Liver (tissue), 3 donors: ENCODE data around the gene NR2C1.
A peak's percentile ranks its signal among the peaks of the same experiment; 100 is the strongest.

Experiments
- ATF3 ChIP-seq: IDR thresholded peaks from 2 replicates; pipeline ENCODE4 v1.6.1; 2016; ENCODE audit warnings: antibody characterized with exemption
- CTCF ChIP-seq: fragments of 150-350 bp; IDR thresholded peaks from 2 replicates; pipeline ENCODE4 v1.5.1; 2017; ENCODE audit warnings: improper control_type of control experiment, low read depth, low read length; ENCODE audit not compliant: missing input control
- EGR1 ChIP-seq, 2 donors: IDR thresholded peaks; 2 replicates each; pipeline ENCODE4 v1.6.1; 2016 to 2018; ENCODE audit warnings: antibody characterized with exemption in 2 of 2, low read depth in 2 of 2
- FOXA1 ChIP-seq: IDR thresholded peaks from 2 replicates; pipeline ENCODE4 v1.6.1; 2016; ENCODE audit warnings: antibody characterized with exemption
- GABPA ChIP-seq, 2 donors: IDR thresholded peaks in 1 of 2; conservative IDR thresholded peaks in 1 of 2; 2 replicates each; pipeline ENCODE4 v1.6.1; 2016; ENCODE audit warnings: antibody characterized with exemption in 2 of 2, mild to moderate bottlenecking in 1 of 2, moderate library complexity in 1 of 2
- JUND ChIP-seq, 2 donors: IDR thresholded peaks; 2 replicates each; pipeline ENCODE4 v1.6.1; 2016; ENCODE audit warnings: antibody characterized with exemption in 2 of 2
- MAX ChIP-seq: IDR thresholded peaks from 2 replicates; pipeline ENCODE4 v1.6.1; 2016; ENCODE audit warnings: antibody characterized with exemption
- RAD21 ChIP-seq, 2 donors: IDR thresholded peaks; 2 replicates each; pipeline ENCODE4 v1.6.1; 2016; ENCODE audit warnings: antibody characterized with exemption in 2 of 2, mild to moderate bottlenecking in 2 of 2
- REST ChIP-seq: IDR thresholded peaks from 2 replicates; pipeline ENCODE4 v1.6.1; 2016; ENCODE audit warnings: antibody characterized with exemption, mild to moderate bottlenecking
- SP1 ChIP-seq: IDR thresholded peaks from 2 replicates; pipeline ENCODE4 v1.6.1; 2018; ENCODE audit warnings: antibody characterized with exemption, mild to moderate bottlenecking
- TAF1 ChIP-seq: conservative IDR thresholded peaks from 2 replicates; pipeline ENCODE4 v1.6.1; 2016; ENCODE audit warnings: antibody characterized with exemption, mild to moderate bottlenecking
- YY1 ChIP-seq: IDR thresholded peaks from 2 replicates; pipeline ENCODE4 v1.6.1; 2016; ENCODE audit warnings: antibody characterized with exemption, mild to moderate bottlenecking
- ZBTB33 ChIP-seq: IDR thresholded peaks from 2 replicates; pipeline ENCODE4 v1.6.1; 2016; ENCODE audit warnings: antibody characterized with exemption
- donor health status: healthy.
- donor health status: healthy.

- TF ChIP-seq RAD21 (IDR thresholded peaks at IDR 0.05), result no peak
- no peak for TF ChIP-seq CTCF
- TF ChIP-seq MAX, result no peak
- no peak for TF ChIP-seq REST
- TF ChIP-seq GABPA (IDR thresholded peaks at IDR 0.05 in 1 of 2, conservative IDR thresholded peaks at IDR 0.05 in 1 of 2), result no peak
- TF ChIP-seq SP1, result no peak
- TF ChIP-seq TAF1, result no peak
- no peak for TF ChIP-seq FOXA1
- no peak for TF ChIP-seq ZBTB33
- TF ChIP-seq JUND (IDR thresholded peaks at IDR 0.05), result no peak
- no peak for TF ChIP-seq EGR1 (IDR thresholded peaks at IDR 0.05; ENCODE audit: low read depth in 2 of 2)
- TF ChIP-seq ATF3, result no peak
- peak; percentile 14 for TF ChIP-seq YY1
Measured at GRCh38 chr12:95085612-95086011, 12.2 kb upstream of the NR2C1 start.
